K562 (cell line): ENCODE measurements around the gene CTIF. TPM values are rescaled to one million over a fixed set of nuclear protein-coding genes. Genes with fewer than 3 reads are reported as not detected.

ENCODE experiments used
- DPF2 ChIP-seq: fragments of 450-650 bp; IDR thresholded peaks from 2 replicates; pipeline ENCODE4 v1.6.1; 2016
- EP300 ChIP-seq: IDR thresholded peaks from 2 replicates; pipeline ENCODE4 v1.6.1; 2012; ENCODE audit warnings: low read length, improper control_type of control experiment
- KLF6 ChIP-seq: fragments of 250-450 bp; sonication (Bioruptor Pico); IDR thresholded peaks from 2 replicates; pipeline ENCODE4 v1.4.0; 2020; ENCODE audit warnings: mild to moderate bottlenecking, moderate library complexity, borderline replicate concordance
- MTA2 ChIP-seq: fragments of 450-650 bp; IDR thresholded peaks from 2 replicates; pipeline ENCODE4 v1.6.1; 2016; ENCODE audit warnings: low read depth
- NR2C1 ChIP-seq, 2 experiments: fragments of 450-650 bp; IDR thresholded peaks; 2 replicates each; pipeline ENCODE4 v1.6.1; 2017; ENCODE audit warnings: mild to moderate bottlenecking in 2 of 2, antibody characterized with exemption in 1 of 2, inconsistent platforms in 1 of 2, missing compliant biosample characterization in 1 of 2, missing genetic modification characterization in 1 of 2
- NR3C1 ChIP-seq: sonication (generic); formaldehyde crosslinking; IDR thresholded peaks from 2 replicates; pipeline ENCODE4 v1.8.1; 2022; ENCODE audit warnings: missing genetic modification reagents
- TARDBP ChIP-seq: fragments of 450-650 bp; IDR thresholded peaks from 2 replicates; pipeline ENCODE4 v1.6.1; 2016
- TBL1XR1 ChIP-seq, 2 experiments: IDR thresholded peaks; 2 replicates each; pipeline ENCODE4 v1.6.1; 2012; ENCODE audit warnings: improper control_type of control experiment in 2 of 2, low read length in 2 of 2, mild to moderate bottlenecking in 1 of 2
- YY1 ChIP-seq, 3 experiments: IDR thresholded peaks; 2 replicates each; pipeline ENCODE4 v1.6.1; 2011; ENCODE audit warnings: low read length in 2 of 3, mild to moderate bottlenecking in 2 of 3, moderate library complexity in 2 of 3, borderline replicate concordance in 1 of 3, control low read depth in 1 of 3, low read depth in 1 of 3; ENCODE audit not compliant: insufficient read depth in 3 of 3, insufficient replicate concordance in 2 of 3, control insufficient read depth in 1 of 3, insufficient read length in 1 of 3; ENCODE audit errors: extremely low read depth in 1 of 3
- ZBTB17 ChIP-seq: fragments of 450-650 bp; formaldehyde crosslinking; IDR thresholded peaks from 2 replicates; pipeline ENCODE4 v1.4.0; 2020; ENCODE audit warnings: mild to moderate bottlenecking
- ZNF408 ChIP-seq: fragments of 250-450 bp; sonication (Bioruptor Pico); IDR thresholded peaks from 2 replicates; pipeline ENCODE4 v1.4.0; 2020; ENCODE audit warnings: low read depth, mild to moderate bottlenecking, moderate library complexity
- ZNF444 ChIP-seq: fragments of 250-450 bp; sonication (Bioruptor Pico); IDR thresholded peaks from 2 replicates; pipeline ENCODE4 v1.4.0; 2020; ENCODE audit warnings: mild to moderate bottlenecking, moderate library complexity
- polyA plus RNA-seq, 8 experiments: library from polyadenylated mRNA; depleted of rRNA in 4 of 8; stranded (reverse) in 5 of 8; unstranded in 3 of 8; fragments of >200 nt; fragmentation: Nextera tagmentation in 2 of 8; fragmentation: Illumina TruSeq in 1 of 8; extraction: Ambion mirVana in 2 of 8; extraction: Trizol in 1 of 8; gene quantifications; 2 replicates each; pipeline versions ENCODE4 v1.2.1 to v1.2.3, GENCODE V29; 2011 to 2014; ENCODE audit warnings: inconsistent platforms in 1 of 8, missing spikeins in 1 of 8
- total RNA-seq, 7 experiments: library from RNA; depleted of rRNA in 6 of 7; stranded (reverse); fragments of >200 nt in 6 of 7; fragmentation: Illumina TruSeq in 2 of 7; extraction: Trizol in 2 of 7; gene quantifications; 2 replicates each; pipeline versions ENCODE4 v1.2.1 to v1.2.3, GENCODE V29; 2011 to 2021; ENCODE audit warnings: low replicate concordance in 1 of 7
- TF ChIP-seq, protein P1 (sequence below), 2 experiments: IDR thresholded peaks; 2 replicates each; pipeline ENCODE4 v1.6.1; 2011; ENCODE audit warnings: borderline replicate concordance in 1 of 2, control low read depth in 1 of 2, low read depth in 1 of 2, low read length in 1 of 2, mild to moderate bottlenecking in 1 of 2, mixed read lengths in 1 of 2, moderate library complexity in 1 of 2; ENCODE audit not compliant: insufficient read depth in 1 of 2, insufficient read length in 1 of 2, poor library complexity in 1 of 2, severe bottlenecking in 1 of 2; ENCODE audit errors: extremely low read depth in 1 of 2
- TF ChIP-seq, protein P2 (sequence below): sonication (generic); formaldehyde crosslinking; IDR thresholded peaks from 2 replicates; pipeline ENCODE4 v1.8.0; 2023; ENCODE audit warnings: mild to moderate bottlenecking, missing genetic modification reagents
- TF ChIP-seq, protein P3 (sequence below): sonication (generic); formaldehyde crosslinking; IDR thresholded peaks from 2 replicates; pipeline ENCODE4 v1.8.0; 2022; ENCODE audit warnings: mild to moderate bottlenecking, low read depth, missing genetic modification reagents
- TF ChIP-seq, protein P4 (sequence below): fragments of 450-650 bp; formaldehyde crosslinking; IDR thresholded peaks from 2 replicates; pipeline ENCODE4 v1.4.0; 2022; ENCODE audit warnings: mild to moderate bottlenecking, moderate library complexity
- TF ChIP-seq, protein P5 (sequence below), 2 experiments: fragments of 450-650 bp; conservative IDR thresholded peaks; 2 replicates each; pipeline ENCODE4 v1.6.1; 2017; ENCODE audit warnings: mild to moderate bottlenecking in 2 of 2, moderate library complexity in 2 of 2

The CTIF gene
- total and polyA plus RNA-seq, 9 of the 15 experiments (the other 6 are each of a cell fraction or from before 2014, with no cell fraction given) = 0.17 to 11.5 (median 2.2) TPM

DNA sequence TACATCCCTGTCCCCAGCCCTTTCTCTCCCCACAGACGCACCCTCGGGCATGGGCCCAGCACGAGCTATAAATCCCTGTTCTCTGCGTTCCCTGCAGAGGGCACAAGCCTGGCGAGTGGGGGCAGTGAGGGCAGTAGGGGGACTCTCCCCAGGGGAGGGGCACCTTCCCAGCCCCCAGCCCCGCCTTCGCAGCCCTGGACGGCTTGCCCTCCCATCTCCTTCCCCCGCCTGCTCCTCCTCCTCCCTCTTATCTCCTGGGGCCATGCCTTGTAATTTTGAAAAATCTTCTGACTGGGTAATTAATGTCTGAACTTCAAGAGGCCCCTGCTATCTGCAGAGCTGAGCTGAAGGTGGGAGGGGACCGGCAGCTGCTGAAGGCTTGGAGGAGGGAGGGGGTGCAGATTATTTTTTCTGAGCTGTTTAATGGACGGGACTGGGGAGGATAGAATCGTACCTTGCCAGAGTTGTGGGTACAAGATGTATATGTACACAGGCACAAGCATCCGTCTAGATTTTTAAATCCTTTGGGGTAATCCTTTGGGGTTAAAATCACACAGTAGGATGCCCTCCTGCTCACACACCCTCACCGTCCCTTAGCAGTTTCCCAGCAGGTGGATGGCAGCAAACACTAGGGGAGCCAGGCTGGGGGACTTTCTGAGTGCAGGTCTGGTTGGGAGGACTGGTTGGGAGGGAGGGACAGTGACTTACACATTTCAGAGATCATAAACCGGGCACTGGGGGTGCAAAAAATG is 290.0 kb downstream of the CTIF start (continued):
- TF ChIP-seq, protein P1, sequence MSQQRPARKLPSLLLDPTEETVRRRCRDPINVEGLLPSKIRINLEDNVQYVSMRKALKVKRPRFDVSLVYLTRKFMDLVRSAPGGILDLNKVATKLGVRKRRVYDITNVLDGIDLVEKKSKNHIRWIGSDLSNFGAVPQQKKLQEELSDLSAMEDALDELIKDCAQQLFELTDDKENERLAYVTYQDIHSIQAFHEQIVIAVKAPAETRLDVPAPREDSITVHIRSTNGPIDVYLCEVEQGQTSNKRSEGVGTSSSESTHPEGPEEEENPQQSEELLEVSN (IDR thresholded peaks at IDR 0.05; ENCODE audit: borderline replicate concordance in 1 of 2, extremely low read depth in 1 of 2, insufficient read depth in 1 of 2, insufficient read length in 1 of 2, low read depth in 1 of 2, low read length in 1 of 2, poor library complexity in 1 of 2, severe bottlenecking in 1 of 2) = no peak
- no peak for TF ChIP-seq TARDBP
- TF ChIP-seq, protein P2, sequence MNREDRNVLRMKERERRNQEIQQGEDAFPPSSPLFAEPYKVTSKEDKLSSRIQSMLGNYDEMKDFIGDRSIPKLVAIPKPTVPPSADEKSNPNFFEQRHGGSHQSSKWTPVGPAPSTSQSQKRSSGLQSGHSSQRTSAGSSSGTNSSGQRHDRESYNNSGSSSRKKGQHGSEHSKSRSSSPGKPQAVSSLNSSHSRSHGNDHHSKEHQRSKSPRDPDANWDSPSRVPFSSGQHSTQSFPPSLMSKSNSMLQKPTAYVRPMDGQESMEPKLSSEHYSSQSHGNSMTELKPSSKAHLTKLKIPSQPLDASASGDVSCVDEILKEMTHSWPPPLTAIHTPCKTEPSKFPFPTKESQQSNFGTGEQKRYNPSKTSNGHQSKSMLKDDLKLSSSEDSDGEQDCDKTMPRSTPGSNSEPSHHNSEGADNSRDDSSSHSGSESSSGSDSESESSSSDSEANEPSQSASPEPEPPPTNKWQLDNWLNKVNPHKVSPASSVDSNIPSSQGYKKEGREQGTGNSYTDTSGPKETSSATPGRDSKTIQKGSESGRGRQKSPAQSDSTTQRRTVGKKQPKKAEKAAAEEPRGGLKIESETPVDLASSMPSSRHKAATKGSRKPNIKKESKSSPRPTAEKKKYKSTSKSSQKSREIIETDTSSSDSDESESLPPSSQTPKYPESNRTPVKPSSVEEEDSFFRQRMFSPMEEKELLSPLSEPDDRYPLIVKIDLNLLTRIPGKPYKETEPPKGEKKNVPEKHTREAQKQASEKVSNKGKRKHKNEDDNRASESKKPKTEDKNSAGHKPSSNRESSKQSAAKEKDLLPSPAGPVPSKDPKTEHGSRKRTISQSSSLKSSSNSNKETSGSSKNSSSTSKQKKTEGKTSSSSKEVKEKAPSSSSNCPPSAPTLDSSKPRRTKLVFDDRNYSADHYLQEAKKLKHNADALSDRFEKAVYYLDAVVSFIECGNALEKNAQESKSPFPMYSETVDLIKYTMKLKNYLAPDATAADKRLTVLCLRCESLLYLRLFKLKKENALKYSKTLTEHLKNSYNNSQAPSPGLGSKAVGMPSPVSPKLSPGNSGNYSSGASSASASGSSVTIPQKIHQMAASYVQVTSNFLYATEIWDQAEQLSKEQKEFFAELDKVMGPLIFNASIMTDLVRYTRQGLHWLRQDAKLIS (CRISPR knock-in tag) = no peak
- TF ChIP-seq TBL1XR1 (IDR thresholded peaks at IDR 0.05; ENCODE audit: low read length in 2 of 2) = peak in 1 of 2 experiments; percentile 87; a peak in 2 of 4 replicates
- TF ChIP-seq, protein P3, sequence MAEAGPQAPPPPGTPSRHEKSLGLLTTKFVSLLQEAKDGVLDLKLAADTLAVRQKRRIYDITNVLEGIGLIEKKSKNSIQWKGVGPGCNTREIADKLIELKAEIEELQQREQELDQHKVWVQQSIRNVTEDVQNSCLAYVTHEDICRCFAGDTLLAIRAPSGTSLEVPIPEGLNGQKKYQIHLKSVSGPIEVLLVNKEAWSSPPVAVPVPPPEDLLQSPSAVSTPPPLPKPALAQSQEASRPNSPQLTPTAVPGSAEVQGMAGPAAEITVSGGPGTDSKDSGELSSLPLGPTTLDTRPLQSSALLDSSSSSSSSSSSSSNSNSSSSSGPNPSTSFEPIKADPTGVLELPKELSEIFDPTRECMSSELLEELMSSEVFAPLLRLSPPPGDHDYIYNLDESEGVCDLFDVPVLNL (CRISPR knock-in tag) = no peak
- no peak for TF ChIP-seq ZNF408 (CRISPR knock-in tag)
- TF ChIP-seq YY1 (IDR thresholded peaks at IDR 0.05; ENCODE audit: borderline replicate concordance in 1 of 3, control insufficient read depth in 1 of 3, extremely low read depth in 1 of 3, insufficient read depth in 3 of 3, insufficient read length in 1 of 3, insufficient replicate concordance in 2 of 3, low read depth in 1 of 3, low read length in 2 of 3) = no peak
- no peak for TF ChIP-seq NR3C1 (CRISPR knock-in tag)
- TF ChIP-seq DPF2 = peak; percentile 88
- TF ChIP-seq, protein P4, sequence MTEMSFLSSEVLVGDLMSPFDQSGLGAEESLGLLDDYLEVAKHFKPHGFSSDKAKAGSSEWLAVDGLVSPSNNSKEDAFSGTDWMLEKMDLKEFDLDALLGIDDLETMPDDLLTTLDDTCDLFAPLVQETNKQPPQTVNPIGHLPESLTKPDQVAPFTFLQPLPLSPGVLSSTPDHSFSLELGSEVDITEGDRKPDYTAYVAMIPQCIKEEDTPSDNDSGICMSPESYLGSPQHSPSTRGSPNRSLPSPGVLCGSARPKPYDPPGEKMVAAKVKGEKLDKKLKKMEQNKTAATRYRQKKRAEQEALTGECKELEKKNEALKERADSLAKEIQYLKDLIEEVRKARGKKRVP (CRISPR knock-in tag) = no peak
- TF ChIP-seq EP300 = peak; percentile 78
- peak; percentile 82 for TF ChIP-seq MTA2
- no peak for TF ChIP-seq NR2C1 (IDR thresholded peaks at IDR 0.05)
- TF ChIP-seq NR2C1 (tag; IDR thresholded peaks at IDR 0.05) = 0 out of 2 replicates have a peak, but pooled peaks have one; percentile 22
- no peak for TF ChIP-seq KLF6 (CRISPR knock-in tag)
- TF ChIP-seq ZBTB17 (CRISPR knock-in tag) = no peak
- peak; percentile 43; the same call in 1 of the 2 replicates for TF ChIP-seq ZNF444
- TF ChIP-seq, protein P5, sequence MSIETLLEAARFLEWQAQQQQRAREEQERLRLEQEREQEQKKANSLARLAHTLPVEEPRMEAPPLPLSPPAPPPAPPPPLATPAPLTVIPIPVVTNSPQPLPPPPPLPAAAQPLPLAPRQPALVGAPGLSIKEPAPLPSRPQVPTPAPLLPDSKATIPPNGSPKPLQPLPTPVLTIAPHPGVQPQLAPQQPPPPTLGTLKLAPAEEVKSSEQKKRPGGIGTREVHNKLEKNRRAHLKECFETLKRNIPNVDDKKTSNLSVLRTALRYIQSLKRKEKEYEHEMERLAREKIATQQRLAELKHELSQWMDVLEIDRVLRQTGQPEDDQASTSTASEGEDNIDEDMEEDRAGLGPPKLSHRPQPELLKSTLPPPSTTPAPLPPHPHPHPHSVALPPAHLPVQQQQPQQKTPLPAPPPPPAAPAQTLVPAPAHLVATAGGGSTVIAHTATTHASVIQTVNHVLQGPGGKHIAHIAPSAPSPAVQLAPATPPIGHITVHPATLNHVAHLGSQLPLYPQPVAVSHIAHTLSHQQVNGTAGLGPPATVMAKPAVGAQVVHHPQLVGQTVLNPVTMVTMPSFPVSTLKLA (conservative IDR thresholded peaks at IDR 0.05) = peak in 1 of 2 experiments; percentile 36; a peak in 1 of 4 replicates
